ENCODE results near the gene FRYL. TPM values are rescaled to one million over a fixed set of nuclear protein-coding genes. Genes with fewer than 3 reads are reported as not detected.

The FRYL gene
- polyA plus RNA-seq, 1 donor from 2014 or later, result 64.0 TPM

DNA sequence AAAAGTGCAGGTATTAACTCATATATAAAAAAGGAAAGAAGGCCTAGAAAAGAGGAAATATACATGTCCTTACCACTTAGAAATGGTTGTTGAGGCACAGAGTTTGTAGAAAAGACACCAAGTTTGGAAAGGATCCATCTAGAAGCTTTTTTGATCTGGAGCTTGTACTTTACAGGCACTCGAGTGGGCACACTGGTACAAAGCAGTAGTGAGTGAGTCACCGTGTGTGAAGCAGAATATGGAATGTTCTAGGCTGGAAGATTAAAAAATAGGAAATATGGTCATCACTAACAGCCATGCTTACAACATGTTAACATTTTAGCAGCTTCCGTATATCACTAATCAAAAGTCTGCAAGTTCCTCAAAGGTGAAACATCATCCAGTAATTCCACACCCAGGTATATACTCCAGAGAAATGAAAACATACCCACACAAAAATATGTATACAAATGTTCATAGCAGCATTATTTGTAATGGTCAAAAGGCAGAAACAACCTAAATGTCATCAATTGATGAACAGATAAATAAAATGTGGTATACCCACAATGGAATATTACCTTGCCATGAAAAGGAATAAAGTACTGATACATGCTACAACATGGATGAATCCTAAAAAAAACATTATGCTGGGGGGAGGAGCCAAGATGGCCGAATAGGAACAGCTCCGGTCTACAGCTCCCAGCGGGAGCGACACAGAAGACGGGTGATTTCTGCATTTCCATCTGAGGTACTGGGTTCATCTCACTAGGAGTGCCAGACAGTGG is 69.5 kb downstream of the FRYL start:
- no peaks in the 10 kb centered on the region for H3K27me3 ChIP-seq (ENCODE audit: insufficient read depth, low read depth, low read length)
- H3F3A ChIP-seq (ENCODE audit: insufficient read depth, low read length, poor library complexity, severe bottlenecking), result no peaks in the 10 kb centered on the region
- H3K36me3 ChIP-seq (ENCODE audit: insufficient read depth, low read length), result peaks cover 4% of the 10 kb centered on the region
- H3K79me2 ChIP-seq (replicated peaks; ENCODE audit: insufficient read depth, low read length), result no peaks in the 10 kb centered on the region
- no peak overlapping the region for H3K4me2 ChIP-seq (ENCODE audit: low read length)
- no peak overlapping the region for H3K9ac ChIP-seq (ENCODE audit: low read length)
- no peaks in the 10 kb centered on the region for H3K9me3 ChIP-seq (ENCODE audit: low read length)
- H3K27ac ChIP-seq (ENCODE audit: low read length), result no peak overlapping the region
- no peaks in the 10 kb centered on the region for H4K20me1 ChIP-seq (ENCODE audit: insufficient read depth)
- no peak overlapping the region for H3K4me3 ChIP-seq (ENCODE audit: low read length)
- no peaks in the 10 kb centered on the region for H3K9me2 ChIP-seq (ENCODE audit: insufficient read depth, low read length)
- TF ChIP-seq EP300 (conservative IDR thresholded peaks at IDR 0.05; ENCODE audit: poor library complexity, severe bottlenecking) (no peak), RAD21 (conservative IDR thresholded peaks at IDR 0.05) (no peak), TAF1 (IDR thresholded peaks at IDR 0.05; ENCODE audit: low read depth) (no peak), EZH2 (IDR thresholded peaks at IDR 0.05; ENCODE audit: borderline replicate concordance, insufficient read depth, low read length, poor library complexity, severe bottlenecking) (no peak), POLR2AphosphoS5 (IDR thresholded peaks at IDR 0.05) (no peak), SMC3 (conservative IDR thresholded peaks at IDR 0.05; ENCODE audit: poor library complexity) (no peak), MXI1 (conservative IDR thresholded peaks at IDR 0.05; ENCODE audit: poor library complexity, severe bottlenecking) (no peak)
- TF ChIP-seq, protein P1, sequence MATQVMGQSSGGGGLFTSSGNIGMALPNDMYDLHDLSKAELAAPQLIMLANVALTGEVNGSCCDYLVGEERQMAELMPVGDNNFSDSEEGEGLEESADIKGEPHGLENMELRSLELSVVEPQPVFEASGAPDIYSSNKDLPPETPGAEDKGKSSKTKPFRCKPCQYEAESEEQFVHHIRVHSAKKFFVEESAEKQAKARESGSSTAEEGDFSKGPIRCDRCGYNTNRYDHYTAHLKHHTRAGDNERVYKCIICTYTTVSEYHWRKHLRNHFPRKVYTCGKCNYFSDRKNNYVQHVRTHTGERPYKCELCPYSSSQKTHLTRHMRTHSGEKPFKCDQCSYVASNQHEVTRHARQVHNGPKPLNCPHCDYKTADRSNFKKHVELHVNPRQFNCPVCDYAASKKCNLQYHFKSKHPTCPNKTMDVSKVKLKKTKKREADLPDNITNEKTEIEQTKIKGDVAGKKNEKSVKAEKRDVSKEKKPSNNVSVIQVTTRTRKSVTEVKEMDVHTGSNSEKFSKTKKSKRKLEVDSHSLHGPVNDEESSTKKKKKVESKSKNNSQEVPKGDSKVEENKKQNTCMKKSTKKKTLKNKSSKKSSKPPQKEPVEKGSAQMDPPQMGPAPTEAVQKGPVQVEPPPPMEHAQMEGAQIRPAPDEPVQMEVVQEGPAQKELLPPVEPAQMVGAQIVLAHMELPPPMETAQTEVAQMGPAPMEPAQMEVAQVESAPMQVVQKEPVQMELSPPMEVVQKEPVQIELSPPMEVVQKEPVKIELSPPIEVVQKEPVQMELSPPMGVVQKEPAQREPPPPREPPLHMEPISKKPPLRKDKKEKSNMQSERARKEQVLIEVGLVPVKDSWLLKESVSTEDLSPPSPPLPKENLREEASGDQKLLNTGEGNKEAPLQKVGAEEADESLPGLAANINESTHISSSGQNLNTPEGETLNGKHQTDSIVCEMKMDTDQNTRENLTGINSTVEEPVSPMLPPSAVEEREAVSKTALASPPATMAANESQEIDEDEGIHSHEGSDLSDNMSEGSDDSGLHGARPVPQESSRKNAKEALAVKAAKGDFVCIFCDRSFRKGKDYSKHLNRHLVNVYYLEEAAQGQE (IDR thresholded peaks at IDR 0.05; ENCODE audit: borderline replicate concordance), result no peak
- TF ChIP-seq, protein P2, sequence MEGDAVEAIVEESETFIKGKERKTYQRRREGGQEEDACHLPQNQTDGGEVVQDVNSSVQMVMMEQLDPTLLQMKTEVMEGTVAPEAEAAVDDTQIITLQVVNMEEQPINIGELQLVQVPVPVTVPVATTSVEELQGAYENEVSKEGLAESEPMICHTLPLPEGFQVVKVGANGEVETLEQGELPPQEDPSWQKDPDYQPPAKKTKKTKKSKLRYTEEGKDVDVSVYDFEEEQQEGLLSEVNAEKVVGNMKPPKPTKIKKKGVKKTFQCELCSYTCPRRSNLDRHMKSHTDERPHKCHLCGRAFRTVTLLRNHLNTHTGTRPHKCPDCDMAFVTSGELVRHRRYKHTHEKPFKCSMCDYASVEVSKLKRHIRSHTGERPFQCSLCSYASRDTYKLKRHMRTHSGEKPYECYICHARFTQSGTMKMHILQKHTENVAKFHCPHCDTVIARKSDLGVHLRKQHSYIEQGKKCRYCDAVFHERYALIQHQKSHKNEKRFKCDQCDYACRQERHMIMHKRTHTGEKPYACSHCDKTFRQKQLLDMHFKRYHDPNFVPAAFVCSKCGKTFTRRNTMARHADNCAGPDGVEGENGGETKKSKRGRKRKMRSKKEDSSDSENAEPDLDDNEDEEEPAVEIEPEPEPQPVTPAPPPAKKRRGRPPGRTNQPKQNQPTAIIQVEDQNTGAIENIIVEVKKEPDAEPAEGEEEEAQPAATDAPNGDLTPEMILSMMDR (IDR thresholded peaks at IDR 0.05; ENCODE audit: poor library complexity, severe bottlenecking), result no peak
- no peak overlapping the region for H2AFZ ChIP-seq (ENCODE audit: low read depth, low read length)

DNA sequence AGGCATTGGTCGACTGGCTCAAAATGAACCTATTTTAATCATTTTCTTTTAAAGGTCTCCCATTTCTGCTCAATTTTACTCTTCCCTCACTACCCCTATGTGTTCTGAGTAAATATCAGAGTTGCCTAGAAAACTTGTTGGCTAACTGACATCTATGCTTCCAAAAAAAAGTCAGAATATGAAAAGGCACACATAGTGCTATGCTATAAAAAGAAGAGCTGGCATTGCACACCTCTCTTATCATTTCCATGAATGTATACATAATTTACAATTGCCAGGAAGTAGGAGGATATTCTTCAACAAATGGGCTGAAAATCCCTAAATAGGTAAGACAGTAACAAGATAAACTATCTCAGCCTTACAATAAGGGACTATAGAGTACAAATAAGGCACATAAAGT is 70.2 kb downstream of the FRYL start:
- Histone ChIP-seq H2AFZ (ENCODE audit: low read depth, low read length) (no peak overlapping the region), H3K27ac (ENCODE audit: low read length) (no peak overlapping the region), H3K27me3 (ENCODE audit: insufficient read depth, low read depth, low read length) (no peaks in the 10 kb centered on the region), H3K9me2 (ENCODE audit: insufficient read depth, low read length) (no peaks in the 10 kb centered on the region), H3K9ac (ENCODE audit: low read length) (no peak overlapping the region), H3F3A (ENCODE audit: insufficient read depth, low read length, poor library complexity, severe bottlenecking) (no peaks in the 10 kb centered on the region), H3K9me3 (ENCODE audit: low read length) (no peaks in the 10 kb centered on the region), H3K4me2 (ENCODE audit: low read length) (no peak overlapping the region), H4K20me1 (ENCODE audit: insufficient read depth) (no peaks in the 10 kb centered on the region), H3K4me3 (ENCODE audit: low read length) (no peak overlapping the region), H3K36me3 (ENCODE audit: insufficient read depth, low read length) (peaks cover 4% of the 10 kb centered on the region), H3K79me2 (replicated peaks; ENCODE audit: insufficient read depth, low read length) (no peaks in the 10 kb centered on the region)
- TF ChIP-seq MXI1 (conservative IDR thresholded peaks at IDR 0.05; ENCODE audit: poor library complexity, severe bottlenecking), result no peak
- TF ChIP-seq, protein P2 (IDR thresholded peaks at IDR 0.05; ENCODE audit: poor library complexity, severe bottlenecking), result no peak
- no peak for TF ChIP-seq EZH2 (IDR thresholded peaks at IDR 0.05; ENCODE audit: borderline replicate concordance, insufficient read depth, low read length, poor library complexity, severe bottlenecking)
- TF ChIP-seq POLR2AphosphoS5 (IDR thresholded peaks at IDR 0.05), result no peak
- no peak for TF ChIP-seq SMC3 (conservative IDR thresholded peaks at IDR 0.05; ENCODE audit: poor library complexity)
- TF ChIP-seq RAD21 (conservative IDR thresholded peaks at IDR 0.05), result no peak
- TF ChIP-seq, protein P1 (IDR thresholded peaks at IDR 0.05; ENCODE audit: borderline replicate concordance), result no peak
